GM04503 (cell line): ENCODE results near the gene CDK14.

Source experiments
- DNase-seq: peaks from one replicate; pipeline ENCODE4 v3.0.0-alpha.2; 2012; ENCODE audit warnings: low read depth

CDK14 gene

DNA sequence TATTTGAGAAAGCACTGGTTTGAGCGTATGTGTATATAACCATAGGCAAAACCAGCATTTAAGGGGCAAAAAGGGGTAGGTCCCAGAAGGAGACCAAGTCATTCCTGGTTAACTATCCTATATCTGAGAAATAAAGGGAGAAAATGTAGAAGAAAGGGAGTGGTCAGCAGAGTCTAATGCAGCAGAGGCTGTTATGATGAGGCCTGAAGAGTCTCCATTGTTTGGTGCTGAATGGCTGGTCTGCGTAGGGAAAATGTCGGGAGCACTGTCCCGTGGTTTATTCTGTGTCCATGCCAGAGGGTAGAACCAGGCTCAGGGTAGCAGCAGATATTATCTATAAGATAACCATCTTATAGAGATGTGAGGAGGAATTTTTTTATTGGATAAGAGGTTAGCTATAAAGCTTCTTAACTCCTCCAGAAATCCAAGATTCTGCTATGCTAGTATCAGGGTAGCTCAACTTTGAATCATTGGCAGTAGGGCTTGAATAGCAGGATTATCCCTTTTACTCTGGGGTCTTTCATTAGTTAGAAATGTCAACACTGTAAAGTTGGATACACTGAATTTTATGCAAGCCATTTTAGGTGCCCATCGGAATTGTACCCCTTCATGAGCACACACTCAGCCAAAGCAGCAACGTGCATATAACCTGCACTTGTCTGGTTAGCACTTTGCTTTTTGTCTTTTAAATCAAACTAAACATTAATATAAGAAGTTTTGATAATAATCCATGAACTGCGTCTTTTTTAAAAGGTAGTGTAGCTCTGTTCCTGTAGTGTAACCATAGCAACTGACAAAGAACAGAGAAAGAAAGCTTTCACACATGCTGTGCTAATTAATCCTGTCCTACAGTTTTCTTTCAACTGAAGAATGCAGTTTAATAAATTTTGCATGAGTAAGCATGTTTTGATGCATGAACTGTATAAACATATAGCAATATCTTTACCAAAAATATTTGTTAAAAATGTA lies 356.1 kb downstream of the CDK14 start:
- DNase-seq, result no peak

GRCh38 chr7:90955641-90956207 lies 359.6 kb downstream of the CDK14 start:
- DNase-seq, result no peak

DNA sequence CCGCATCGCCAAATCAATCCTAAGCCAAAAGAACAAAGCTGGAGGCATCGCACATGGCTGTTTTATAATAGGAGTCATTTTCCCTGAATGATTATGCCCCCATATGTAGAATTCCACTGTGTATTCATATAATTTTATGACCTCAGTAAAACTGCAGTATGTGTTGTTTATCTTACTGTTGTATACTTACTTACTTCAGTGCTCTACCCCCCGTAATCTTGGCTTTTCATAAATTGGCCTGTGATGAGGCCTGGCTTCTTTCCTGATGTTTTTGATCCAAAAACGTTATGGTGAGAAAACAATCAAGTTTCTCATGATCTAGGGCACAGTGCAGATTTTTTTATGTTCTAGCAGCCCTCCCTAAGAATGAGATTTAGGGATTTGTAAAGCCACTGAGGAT lies 361.8 kb downstream of the CDK14 start:
- no peak for DNase-seq

DNA sequence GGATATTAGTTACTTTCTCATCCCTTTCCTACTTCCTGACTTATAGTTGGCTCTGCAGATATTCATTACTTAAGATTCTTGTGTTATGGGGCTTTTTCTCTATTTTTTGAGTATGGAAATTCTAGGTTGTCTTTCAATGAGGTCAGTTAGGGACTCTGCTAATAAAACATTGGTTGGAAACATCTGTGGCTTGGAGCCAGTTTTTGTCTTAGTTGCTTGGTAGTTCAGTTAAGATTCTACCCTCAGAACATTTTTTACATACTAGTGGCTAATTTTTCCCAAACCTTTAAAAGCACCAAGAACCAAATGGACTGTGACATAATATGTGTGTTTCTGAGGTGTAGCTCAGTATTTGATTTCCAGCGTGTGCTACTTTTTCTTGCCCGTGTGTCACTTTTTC lies 362.5 kb downstream of the CDK14 start:
- peak; percentile 60 for DNase-seq

DNA sequence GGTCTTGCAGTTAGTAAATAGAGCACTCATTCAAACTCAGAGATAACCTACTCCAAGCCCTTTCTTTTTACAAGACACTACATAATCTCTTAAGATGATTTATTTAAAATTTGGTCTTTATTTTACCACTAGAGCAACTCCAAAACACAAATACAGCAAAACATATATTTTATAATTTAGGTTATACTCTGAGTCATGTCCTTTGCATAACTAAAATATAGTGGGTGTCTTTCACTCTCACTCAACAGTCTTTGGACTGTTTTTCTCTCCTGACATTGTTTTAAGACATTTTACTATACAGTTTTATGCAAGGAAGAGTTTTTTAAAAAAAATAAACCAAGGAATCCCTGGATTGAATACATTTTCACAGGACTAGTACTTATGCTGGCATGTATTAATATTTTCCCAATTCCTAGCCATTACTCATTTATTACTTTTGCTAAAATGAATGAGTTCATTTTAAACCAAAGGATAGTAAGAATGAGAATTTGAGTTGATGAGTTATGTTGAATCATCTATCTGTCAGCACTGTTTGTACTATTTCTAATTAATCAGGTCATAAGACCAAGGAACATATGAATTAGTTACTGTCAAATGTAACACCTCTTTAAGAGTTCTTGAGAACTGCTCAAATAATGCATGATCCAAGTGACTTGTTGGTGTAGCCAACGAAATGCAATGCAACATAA lies 365.1 kb downstream of the CDK14 start:
- DNase-seq, result no peak

DNA sequence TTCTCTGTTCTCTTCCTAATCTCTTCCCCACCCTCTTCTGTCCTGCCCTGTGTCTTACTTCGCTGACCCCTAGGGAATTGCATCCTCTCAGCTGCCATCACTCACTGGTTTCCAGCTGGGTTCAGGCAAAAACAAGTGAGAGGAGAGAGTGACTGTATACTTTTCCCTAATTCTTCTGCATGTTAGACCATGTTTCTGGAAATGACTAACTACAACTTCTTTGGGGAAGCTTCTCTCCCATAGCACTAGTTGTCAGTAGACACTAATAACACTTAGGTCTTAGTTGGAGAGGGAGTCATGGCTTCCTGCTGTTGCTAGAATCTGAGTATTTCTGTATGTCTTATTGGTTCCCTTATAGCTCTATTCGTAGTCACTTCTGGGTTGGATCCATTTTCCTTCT lies 369.1 kb downstream of the CDK14 start:
- no peak for DNase-seq

DNA sequence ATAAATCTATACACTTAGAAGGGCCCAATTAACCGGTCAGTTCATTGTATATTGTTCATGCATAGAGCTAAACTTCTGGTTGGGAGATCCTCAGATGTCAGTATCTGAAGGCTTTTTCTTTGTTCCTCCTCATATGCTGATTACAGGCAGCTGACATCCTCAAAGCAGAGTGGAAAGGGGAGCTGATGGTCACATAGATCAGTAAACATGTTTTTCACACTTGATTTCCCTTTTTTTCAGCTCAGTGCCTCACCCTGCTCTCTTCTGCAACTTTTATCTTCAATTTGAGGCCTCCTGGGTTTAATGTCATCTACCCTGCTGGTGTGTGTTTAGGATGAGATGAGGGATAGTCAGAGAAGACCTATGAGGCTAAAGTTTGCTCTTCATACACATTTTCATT lies 370.2 kb downstream of the CDK14 start:
- DNase-seq, result no peak

DNA sequence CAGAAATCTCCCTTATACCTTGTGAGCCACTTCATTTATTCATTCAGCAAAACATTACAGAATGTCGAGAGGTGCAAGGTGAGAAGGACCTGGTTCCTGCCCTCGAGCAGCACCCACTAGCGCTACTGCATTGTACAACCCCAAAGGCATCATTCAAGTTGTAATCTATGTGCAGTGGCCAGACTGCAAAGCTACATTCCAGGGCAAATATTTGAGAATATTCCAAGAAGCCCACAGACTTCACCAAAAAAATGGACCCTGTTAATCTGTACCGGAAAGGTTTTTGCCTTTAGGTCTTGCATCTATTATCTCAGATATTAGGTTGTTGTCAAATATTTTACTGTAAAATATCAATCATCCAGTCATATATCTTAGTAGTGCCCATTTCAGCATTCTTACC lies 372.8 kb downstream of the CDK14 start:
- DNase-seq, result no peak

DNA sequence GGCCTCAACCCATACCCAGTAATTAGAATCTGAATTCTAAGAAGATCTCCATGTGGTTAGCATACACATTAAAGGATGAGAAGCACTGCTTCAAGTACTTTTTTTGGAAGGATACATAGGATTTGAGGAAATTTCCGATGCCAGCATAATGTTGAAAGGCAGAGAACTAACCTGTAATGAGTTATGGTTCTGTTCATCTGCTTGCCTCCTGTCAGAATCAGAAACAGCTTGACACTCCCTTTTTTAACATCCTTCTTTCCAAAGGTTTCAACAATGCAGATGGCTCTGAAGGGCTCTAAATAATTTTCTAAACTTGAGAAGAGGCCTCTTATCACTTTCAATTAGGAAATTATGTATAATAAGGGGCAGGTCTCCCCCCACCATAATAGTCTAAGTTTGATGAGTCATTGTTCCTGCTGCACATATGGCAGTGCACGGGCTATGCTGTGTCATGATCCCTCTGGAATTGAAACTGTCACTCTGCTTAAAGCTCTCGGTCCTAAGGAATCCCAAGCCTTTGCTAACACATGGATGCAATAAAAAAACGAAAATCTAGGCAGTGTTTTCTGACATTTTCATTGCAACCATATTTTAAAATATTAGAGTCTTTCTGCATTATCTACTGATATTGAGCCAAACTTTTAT lies 376.9 kb downstream of the CDK14 start:
- DNase-seq, result peak; percentile 27

DNA sequence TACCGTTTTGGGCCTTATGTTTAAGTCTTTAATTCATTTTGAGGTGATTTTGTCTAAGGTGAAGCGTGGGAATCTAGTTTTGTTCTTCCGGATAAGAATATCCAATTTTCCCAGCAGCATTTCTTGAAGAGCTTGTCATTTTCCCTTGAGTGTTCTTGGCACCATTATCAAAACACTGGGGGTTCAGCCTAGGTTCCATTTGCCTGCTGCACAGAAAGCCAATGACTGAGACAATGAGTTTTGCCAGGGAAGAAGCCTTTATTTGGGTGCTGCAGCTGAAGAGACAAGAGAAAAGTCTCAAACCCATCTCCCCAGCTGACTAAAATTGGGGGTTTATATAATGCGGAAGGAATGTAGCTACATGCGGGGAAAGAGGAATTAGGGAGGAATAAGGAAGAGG lies 380.9 kb downstream of the CDK14 start:
- DNase-seq, result no peak

DNA sequence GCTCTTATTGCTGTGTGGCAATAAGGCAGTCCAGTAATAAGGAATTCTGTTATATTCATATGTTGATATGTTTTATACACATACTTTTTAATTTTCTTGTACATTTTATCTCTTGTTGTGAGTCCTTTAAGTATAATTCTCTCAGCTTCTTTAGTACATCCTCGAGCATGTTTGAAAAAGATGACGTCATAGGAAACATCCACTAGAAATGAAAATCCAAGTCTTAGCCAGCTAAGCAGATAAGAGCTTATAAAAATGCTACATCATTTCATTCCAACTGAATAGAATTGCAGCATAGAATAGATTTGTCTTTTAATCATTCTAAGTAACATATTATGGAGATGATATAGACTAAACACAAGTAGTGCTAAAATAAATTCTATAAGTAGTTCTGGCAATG lies 384.4 kb downstream of the CDK14 start:
- DNase-seq, result no peak

DNA sequence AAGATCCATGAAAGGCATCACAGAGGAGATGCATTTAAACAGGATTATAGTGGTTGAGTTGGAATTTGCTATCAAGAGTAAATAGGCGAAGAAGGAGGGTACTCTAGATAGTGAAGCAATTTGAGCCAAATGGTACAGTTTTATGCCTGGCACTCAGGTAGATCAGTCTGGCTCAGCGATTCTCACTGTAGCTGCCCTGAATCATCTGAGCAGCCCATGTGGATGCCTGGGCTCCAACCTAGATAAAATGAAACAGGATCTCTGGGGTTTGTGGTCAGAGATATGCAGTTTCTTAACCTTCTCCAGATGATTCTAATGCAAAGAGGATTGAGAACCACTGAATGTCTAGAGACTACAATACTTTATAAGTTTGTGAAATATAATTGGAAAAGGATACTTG lies 386.1 kb downstream of the CDK14 start:
- no peak for DNase-seq

- no peak for DNase-seq
Observed at GRCh38 chr7:90984692-90985091, 388.6 kb downstream of the CDK14 start.

DNA sequence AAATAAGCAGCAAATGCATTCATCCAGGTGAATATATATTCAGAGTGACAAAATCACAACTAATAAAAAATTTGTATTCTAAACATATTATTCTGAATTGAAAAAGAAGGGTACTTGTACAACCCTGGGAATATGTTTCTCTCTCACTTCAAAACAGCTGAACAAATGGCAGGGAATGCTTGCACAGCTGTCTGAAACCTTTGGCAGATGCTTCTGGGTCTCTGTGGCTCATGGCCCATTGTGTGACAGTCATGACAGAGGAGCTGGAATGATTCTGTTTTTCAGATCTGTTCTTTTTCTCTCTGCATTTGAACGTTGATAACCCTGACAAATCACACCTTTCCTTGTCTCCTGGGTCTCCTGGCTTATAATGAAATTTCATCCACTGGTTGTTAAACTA lies 392.4 kb downstream of the CDK14 start:
- no peak for DNase-seq

DNA sequence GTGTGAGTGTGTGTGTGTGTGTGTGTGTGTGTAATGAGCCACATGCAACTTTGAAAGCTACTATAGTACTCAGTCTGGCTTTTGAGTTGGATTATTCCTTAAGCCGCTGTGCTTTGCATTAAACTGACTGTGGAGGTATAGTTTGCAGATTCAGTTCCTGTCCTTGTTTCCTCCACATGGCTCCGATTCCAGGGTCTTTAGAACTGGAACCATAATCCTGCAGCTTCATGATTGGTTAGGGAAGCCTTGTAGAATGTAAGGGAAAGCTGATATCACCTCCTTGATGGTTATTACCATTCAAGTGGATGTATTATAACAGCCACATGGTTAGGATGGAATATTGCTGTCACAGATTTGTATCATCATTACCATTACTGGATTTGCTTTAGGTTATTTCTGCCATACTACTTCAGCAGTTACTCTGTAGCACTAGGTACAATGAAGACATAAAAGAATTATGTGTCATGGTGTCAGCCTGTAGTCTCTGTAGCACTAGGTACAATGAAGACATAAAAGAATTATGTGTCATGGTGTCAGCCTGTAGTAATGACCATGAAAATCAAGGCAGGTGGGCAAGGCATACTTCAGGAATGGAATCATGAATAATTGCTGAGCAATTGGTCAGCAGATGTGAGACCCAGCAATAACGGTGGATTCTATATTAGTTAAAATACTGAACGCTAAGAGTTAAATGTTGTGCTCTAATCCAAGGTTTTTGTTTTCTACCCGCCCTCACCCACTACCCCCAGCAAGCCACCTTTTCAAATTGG lies 393.1 kb downstream of the CDK14 start:
- DNase-seq, result no peak

- DNase-seq, result no peak
Observed at GRCh38 chr7:90994121-90994520, 398.0 kb downstream of the CDK14 start.

DNA sequence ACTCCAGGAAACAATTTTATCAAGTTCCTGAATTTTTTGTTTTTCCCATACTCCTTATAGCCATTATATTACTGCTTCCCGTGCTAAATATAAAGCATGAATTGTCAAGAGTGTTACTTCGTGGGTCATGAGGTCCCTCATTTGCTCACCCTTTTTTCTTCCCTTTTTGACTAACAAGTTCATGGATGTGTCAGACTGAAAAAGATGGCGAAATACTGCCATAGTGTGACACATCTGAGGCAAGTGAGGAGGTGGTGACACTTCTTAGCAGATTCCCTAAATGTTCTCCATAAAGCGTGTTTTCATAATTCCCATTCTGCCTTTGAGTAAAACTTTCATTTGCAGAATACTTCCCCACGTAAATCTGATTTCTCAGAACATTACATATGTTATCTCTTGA lies 398.5 kb downstream of the CDK14 start:
- DNase-seq, result no peak

- DNase-seq, result no peak
Observed at GRCh38 chr7:90995996-90996395, 399.9 kb downstream of the CDK14 start.

DNA sequence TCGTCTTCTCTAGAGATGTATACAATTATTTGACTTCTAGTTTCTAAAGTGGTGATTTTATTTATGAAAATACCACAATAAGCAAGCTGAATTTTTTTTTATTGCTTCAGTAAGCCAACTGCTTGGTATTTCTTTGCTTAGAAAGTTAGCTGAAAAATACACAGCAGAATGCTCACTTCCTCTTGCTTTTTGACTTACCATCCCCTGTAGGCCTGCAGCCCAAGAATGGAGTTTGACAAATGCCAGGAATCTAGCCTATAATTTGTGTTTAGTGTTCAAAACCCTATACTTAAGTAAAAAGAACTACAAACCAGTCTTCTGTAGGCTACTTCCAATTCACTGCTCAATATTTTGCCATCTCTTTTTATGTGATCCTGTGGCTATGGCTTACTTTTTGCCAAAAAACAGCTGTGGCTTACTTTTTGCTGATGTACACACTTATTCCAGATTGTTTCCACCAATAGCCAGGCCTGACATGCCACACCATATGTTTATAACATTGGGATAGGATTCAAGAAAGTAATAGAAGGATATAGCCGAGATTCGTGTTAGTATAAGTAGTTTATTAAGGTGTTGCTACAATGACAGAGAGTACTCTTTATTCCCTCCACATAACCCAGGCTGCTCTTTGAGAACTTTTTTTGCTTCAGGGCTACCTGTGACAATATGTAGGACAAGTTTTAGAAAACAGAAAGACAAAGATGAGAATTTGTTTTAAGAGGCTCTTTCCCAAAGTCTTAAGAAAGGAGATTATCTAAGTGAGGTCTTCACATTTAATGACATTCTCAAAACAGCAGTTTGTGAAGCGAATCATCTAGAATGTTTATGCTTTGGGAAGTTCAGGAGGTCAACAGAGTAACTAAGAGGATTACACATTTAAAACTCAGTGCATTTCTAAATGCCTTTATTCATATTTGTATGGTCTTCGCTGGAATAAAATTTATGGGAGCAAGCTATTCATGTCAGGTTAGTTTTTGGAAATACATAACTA lies 404.2 kb downstream of the CDK14 start:
- peak; percentile 50 for DNase-seq

DNA sequence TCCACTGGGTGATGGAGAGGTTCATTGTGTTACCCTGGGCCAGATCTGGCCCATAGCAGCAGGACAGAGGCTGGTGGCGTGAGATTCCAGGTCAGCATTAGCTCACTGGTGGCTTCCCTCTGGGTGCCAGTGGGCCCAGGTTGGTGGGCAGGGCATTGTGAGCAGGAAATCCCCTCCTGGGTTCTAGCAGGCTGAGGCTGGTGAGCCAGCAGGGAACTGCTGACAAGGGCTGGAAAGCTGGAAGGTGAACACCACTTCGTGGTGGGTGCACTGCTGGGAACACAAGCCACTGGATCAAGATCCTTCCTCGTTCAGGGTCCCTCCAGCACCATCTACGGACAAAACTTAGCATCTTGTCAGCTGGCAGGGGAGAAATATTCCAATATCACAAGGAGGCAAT lies 408.9 kb downstream of the CDK14 start:
- no peak for DNase-seq

DNA sequence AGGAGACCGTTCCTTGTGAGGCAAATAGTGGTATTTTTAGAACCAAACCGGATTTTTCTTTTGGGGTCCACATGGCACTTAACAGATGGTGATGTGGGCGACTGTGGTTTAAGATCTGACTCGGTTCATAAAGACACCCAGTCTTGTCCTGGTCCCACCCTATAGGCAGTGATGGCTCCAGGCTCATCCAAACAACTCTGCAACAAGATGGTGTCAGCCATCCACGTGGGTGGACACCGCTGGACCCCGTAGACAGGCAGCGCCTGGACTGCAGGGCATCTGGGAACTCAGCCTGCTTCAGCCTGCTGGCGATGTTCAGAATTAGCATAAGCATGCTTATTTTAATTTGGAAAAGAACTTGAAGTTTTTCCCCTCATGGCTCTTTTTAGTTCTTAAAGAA lies 409.7 kb downstream of the CDK14 start:
- no peak for DNase-seq
